Testis (tissue), 3 donors: ENCODE measurements around the gene ARL5C. TPM values are rescaled to one million over a fixed set of nuclear protein-coding genes. Genes with fewer than 3 reads are reported as not detected.
A peak's percentile ranks its signal among the peaks of the same experiment; 100 is the strongest.

Source experiments
- DNase-seq: peaks from one replicate; pipeline ENCODE4 v3.0.0-alpha.2; 2019
- H3K27ac ChIP-seq, 2 donors: fragments of 200-600 bp; sonication (generic); one replicate each; pipeline ENCODE4 v1.5.1; 2019
- H3K27me3 ChIP-seq: fragments of 200-600 bp; sonication (generic); one replicate; pipeline ENCODE4 v1.5.1; 2019
- H3K36me3 ChIP-seq: fragments of 200-600 bp; sonication (generic); one replicate; pipeline ENCODE4 v1.5.1; 2017; ENCODE audit warnings: low read depth; ENCODE audit errors: missing control alignments
- H3K4me1 ChIP-seq: fragments of 200-600 bp; sonication (generic); one replicate; pipeline ENCODE4 v1.5.1; 2019
- H3K4me3 ChIP-seq, 2 donors: fragments of 200-600 bp; sonication (generic); one replicate each; pipeline ENCODE4 v1.5.1; 2017 to 2019
- H3K9me3 ChIP-seq: fragments of 200-600 bp; sonication (generic); one replicate; pipeline ENCODE4 v1.5.1; 2017
- CTCF ChIP-seq, 3 experiments: fragments of 450-650 bp in 2 of 3; fragments of 200-600 bp in 1 of 3; sonication (generic) in 1 of 3; IDR thresholded peaks; one replicate each; pipeline ENCODE4 v1.5.1; 2016 to 2019; ENCODE audit warnings: antibody characterized with exemption in 3 of 3, mild to moderate bottlenecking in 2 of 3, moderate library complexity in 1 of 3
- POLR2A ChIP-seq: fragments of 450-650 bp; IDR thresholded peaks from one replicate; pipeline ENCODE4 v1.6.1; 2017; ENCODE audit warnings: antibody characterized with exemption, mild to moderate bottlenecking, moderate library complexity
- WGBS, 2 donors: methylation state at CpG; one replicate each; pipeline ENCODE4 v1.1.5; 2018; 5-methylcytosine and 5-hydroxymethylcytosine counted together
- intact Hi-C: fragments of 100-400 bp; cut with DNase I; formaldehyde crosslinking; loops from one replicate; pipeline ENCODE4 v1.15.1; 2023; ENCODE audit warnings: low total_unique reads
- polyA plus RNA-seq: library from polyadenylated mRNA; stranded (reverse); fragments of 350-450 nt; fragmentation: Illumina TruSeq; extraction: RNeasy Lipid Tissue Mini Kit (QIAGEN cat#74804); gene quantifications from one replicate; pipeline ENCODE4 v1.2.3, GENCODE V29; 2014; ENCODE audit warnings: low read depth, low replicate concordance; ENCODE audit not compliant: insufficient read depth
- total RNA-seq, 2 donors: library from RNA; depleted of rRNA; stranded (reverse); fragments of >200 nt; gene quantifications; one replicate each; pipeline ENCODE4 v1.2.3, GENCODE V29; 2016

Gene ARL5C
- total and polyA plus RNA-seq, 3 donors from 2014 or later: not detected

GRCh38 chr17:39151943-39152818 is 13.8 kb downstream of the ARL5C start:
- no peaks in the 10 kb centered on the region for H3K27me3 ChIP-seq
- intact Hi-C loops: loop anchor here (5.0 to 10.0 kb wide), 2 partner anchors 87 to 170 kb away; no protein-coding TSS in a partner anchor
- H3K27ac ChIP-seq: peak overlapping the region; percentile 93 to 96
- 7 to 14% methylated on average over 24 to 25 of the region's 25 CpGs for WGBS, 2 donors
- no peaks in the 10 kb centered on the region for H3K36me3 ChIP-seq
- TF ChIP-seq POLR2A (no peak), CTCF (IDR thresholded peaks at IDR 0.05) (no peak)
- peaks cover 13% of the 10 kb centered on the region for H3K4me1 ChIP-seq
- no peak for DNase-seq
- H3K4me3 ChIP-seq: peak overlapping the region; percentile 72 to 89
- no peaks in the 10 kb centered on the region for H3K9me3 ChIP-seq

GRCh38 chr17:39151150-39151942 is 14.6 kb downstream of the ARL5C start, which contains the start of gene PLXDC1:
PLXDC1 (minus strand) TSS chr17:39151637; CDS start chr17:39151437, 200 bp downstream.
- peak within 1 kb of the TSS; percentile 72 to 89 for H3K4me3 ChIP-seq
- no peaks in the 10 kb centered on the region for H3K36me3 ChIP-seq
- H3K9me3 ChIP-seq: no peaks in the 10 kb centered on the region
- intact Hi-C loops: loop anchor here (5.0 to 10.0 kb wide), 2 partner anchors 87 to 169 kb away; no protein-coding TSS in a partner anchor
- H3K27me3 ChIP-seq: no peaks in the 10 kb centered on the region
- TF ChIP-seq CTCF (IDR thresholded peaks at IDR 0.05): no peak
- TF ChIP-seq POLR2A: no peak
- DNase-seq: no peak
- peaks cover 13% of the 10 kb centered on the region for H3K4me1 ChIP-seq
- 3 to 6% methylated on average over 7 to 48 of the region's 68 CpGs for WGBS, 2 donors
- peak within 1 kb of the TSS; percentile 93 to 96 for H3K27ac ChIP-seq

DNA sequence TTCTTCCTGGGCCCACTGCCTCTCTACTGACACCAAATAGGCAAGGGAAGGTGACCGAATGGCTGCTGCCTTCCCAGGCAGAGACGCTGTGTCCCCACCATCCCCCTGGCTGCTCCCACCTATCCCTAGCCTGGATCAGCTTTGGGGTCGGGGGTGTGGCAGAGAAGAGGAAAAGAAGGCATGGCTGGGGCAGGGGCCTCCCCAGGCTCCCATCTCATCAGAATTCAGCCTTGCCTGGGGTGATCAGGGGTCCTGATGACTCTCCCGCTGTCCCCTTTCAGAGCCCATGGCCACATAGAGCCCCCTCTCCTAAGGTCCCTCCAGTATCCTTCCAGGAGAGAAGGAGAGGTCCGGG is 15.2 kb downstream of the ARL5C start:
- no peaks in the 10 kb centered on the region for H3K27me3 ChIP-seq
- intact Hi-C loops: loop anchor here (5.0 to 10.0 kb wide), 2 partner anchors 86 to 168 kb away; no protein-coding TSS in a partner anchor
- 34 to 46% methylated on average over 5 of the region's 5 CpGs for WGBS, 2 donors
- peak overlapping the region; percentile 40 to 89 for H3K4me3 ChIP-seq
- DNase-seq: no peak
- no peak overlapping the region for H3K27ac ChIP-seq
- H3K36me3 ChIP-seq: no peaks in the 10 kb centered on the region
- no peaks in the 10 kb centered on the region for H3K9me3 ChIP-seq
- TF ChIP-seq CTCF (IDR thresholded peaks at IDR 0.05) (no peak), POLR2A (no peak)
- peaks cover 13% of the 10 kb centered on the region for H3K4me1 ChIP-seq

- Histone ChIP-seq H3K4me1 (peaks cover 13% of the 10 kb centered on the region), H3K27ac (no peak overlapping the region)
- 85 to 86% methylated on average over 5 of the region's 5 CpGs for WGBS, 2 donors
Observed at GRCh38 chr17:39150104-39150634, 15.8 kb downstream of the ARL5C start.

More at GRCh38 chr17:39150104-39150634, 15.8 kb downstream of the ARL5C start:
- TF ChIP-seq POLR2A: no peak
- no peak overlapping the region for H3K4me3 ChIP-seq
- H3K36me3 ChIP-seq: no peaks in the 10 kb centered on the region
- H3K9me3 ChIP-seq: no peaks in the 10 kb centered on the region
- intact Hi-C loops: loop anchor here (5.0 to 10.0 kb wide), 2 partner anchors 85 to 168 kb away; no protein-coding TSS in a partner anchor
- no peak for DNase-seq
- H3K27me3 ChIP-seq: no peaks in the 10 kb centered on the region
